Body of pancreas (tissue), 4 donors: ENCODE data around the gene KRTAP20-1. TPM values are rescaled to one million over a fixed set of nuclear protein-coding genes. Genes with fewer than 3 reads are reported as not detected.

Source experiments
- ATAC-seq: fragments of 150-250 bp; one replicate; pipeline ENCODE4 v1.9.1; 2016
- DNase-seq, 4 donors: peaks; one replicate each; pipeline ENCODE4 v3.0.0-alpha.2; 2019
- H3K27ac ChIP-seq, 4 donors: fragments of 200-600 bp; sonication (generic); 1 replicate in 3 of 4; 2 replicates in 1 of 4; pipeline versions ENCODE4 v1.5.1 to v1.6.1; 2016 to 2019; ENCODE audit warnings: mild to moderate bottlenecking in 1 of 4, mixed read lengths in 1 of 4, moderate library complexity in 1 of 4
- H3K27me3 ChIP-seq, 2 donors: fragments of 200-600 bp; sonication (generic); one replicate each; pipeline ENCODE4 v1.6.0; 2016; ENCODE audit warnings: mild to moderate bottlenecking in 1 of 2
- H3K36me3 ChIP-seq, 2 donors: fragments of 200-600 bp; sonication (generic); replicated peaks in 1 of 2; 2 replicates each; pipeline ENCODE4 v1.5.1; 2016; ENCODE audit warnings: low read depth in 2 of 2; ENCODE audit not compliant: insufficient read depth in 1 of 2
- H3K4me1 ChIP-seq: fragments of 200-600 bp; sonication (generic); one replicate; pipeline ENCODE4 v1.6.0; 2016
- H3K4me3 ChIP-seq, 2 donors: fragments of 200-600 bp; sonication (generic); 1 replicate in 1 of 2; 2 replicates in 1 of 2; pipeline ENCODE4 v1.5.1; 2016 to 2019
- H3K9me3 ChIP-seq, 3 donors: fragments of 200-600 bp; sonication (generic); 1 replicate in 2 of 3; 2 replicates in 1 of 3; pipeline ENCODE4 v1.5.1; 2016
- POLR2A ChIP-seq, 3 donors: fragments of 450-650 bp; IDR thresholded peaks; one replicate each; pipeline ENCODE4 v1.6.1; 2016; ENCODE audit warnings: antibody characterized with exemption in 3 of 3, mild to moderate bottlenecking in 2 of 3
- WGBS, 2 donors: methylation state at CpG; one replicate each; pipeline ENCODE4 v1.1.5; 2017; 5-methylcytosine and 5-hydroxymethylcytosine counted together
- intact Hi-C: fragments of 100-400 bp; cut with DNase I; formaldehyde crosslinking; loops from one replicate; pipeline ENCODE4 v1.15.1; 2023
- total RNA-seq, 2 donors: library from RNA; depleted of rRNA; stranded (reverse); fragments of >200 nt; gene quantifications; one replicate each; pipeline ENCODE4 v1.1.0, GENCODE V29; 2016
- TF ChIP-seq, protein P1 (sequence below), 7 experiments: fragments of 450-650 bp in 4 of 7; fragments of 200-600 bp in 3 of 7; sonication (generic) in 3 of 7; IDR thresholded peaks; one replicate each; pipeline ENCODE4 v1.5.1; 2016 to 2019; ENCODE audit warnings: antibody characterized with exemption in 7 of 7

The KRTAP20-1 gene
- total RNA-seq, 2 donors from 2014 or later = not detected

DNA sequence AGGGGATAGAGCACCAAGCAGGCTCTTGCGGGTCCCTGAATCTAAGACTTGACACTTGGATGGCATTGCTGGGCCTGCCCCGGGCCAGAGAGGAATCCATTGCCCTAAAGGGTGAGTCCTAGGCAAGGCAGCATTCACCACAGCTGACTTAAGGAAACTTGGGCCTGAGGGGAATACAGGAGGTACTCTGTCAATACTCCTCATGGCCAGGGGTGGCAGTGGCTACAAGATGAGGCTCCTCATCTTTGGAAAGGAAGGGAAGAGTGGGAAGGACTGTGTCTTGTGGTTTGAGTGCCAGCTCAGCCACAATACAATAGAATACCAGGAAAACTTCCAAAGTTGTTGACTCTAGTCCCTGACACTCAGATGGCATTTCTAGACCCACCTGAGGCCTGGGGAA, 10.3 kb upstream of the KRTAP20-1 start:
- Histone ChIP-seq H3K4me3 (no peak overlapping the region), H3K4me1 (no peaks in the 10 kb centered on the region), H3K27me3 (no peaks in the 10 kb centered on the region), H3K36me3 (no peaks in the 10 kb centered on the region), H3K9me3 (no peaks in the 10 kb centered on the region), H3K27ac (no peak overlapping the region)
- TF ChIP-seq POLR2A (IDR thresholded peaks at IDR 0.05) = no peak
- TF ChIP-seq, protein P1, sequence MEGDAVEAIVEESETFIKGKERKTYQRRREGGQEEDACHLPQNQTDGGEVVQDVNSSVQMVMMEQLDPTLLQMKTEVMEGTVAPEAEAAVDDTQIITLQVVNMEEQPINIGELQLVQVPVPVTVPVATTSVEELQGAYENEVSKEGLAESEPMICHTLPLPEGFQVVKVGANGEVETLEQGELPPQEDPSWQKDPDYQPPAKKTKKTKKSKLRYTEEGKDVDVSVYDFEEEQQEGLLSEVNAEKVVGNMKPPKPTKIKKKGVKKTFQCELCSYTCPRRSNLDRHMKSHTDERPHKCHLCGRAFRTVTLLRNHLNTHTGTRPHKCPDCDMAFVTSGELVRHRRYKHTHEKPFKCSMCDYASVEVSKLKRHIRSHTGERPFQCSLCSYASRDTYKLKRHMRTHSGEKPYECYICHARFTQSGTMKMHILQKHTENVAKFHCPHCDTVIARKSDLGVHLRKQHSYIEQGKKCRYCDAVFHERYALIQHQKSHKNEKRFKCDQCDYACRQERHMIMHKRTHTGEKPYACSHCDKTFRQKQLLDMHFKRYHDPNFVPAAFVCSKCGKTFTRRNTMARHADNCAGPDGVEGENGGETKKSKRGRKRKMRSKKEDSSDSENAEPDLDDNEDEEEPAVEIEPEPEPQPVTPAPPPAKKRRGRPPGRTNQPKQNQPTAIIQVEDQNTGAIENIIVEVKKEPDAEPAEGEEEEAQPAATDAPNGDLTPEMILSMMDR (IDR thresholded peaks at IDR 0.05) = no peak
- intact Hi-C loops = no loop called here
- no peak for DNase-seq
- ATAC-seq = no peak
- WGBS, 2 donors = 86 to 88% methylated on average over 2 of the region's 2 CpGs

DNA sequence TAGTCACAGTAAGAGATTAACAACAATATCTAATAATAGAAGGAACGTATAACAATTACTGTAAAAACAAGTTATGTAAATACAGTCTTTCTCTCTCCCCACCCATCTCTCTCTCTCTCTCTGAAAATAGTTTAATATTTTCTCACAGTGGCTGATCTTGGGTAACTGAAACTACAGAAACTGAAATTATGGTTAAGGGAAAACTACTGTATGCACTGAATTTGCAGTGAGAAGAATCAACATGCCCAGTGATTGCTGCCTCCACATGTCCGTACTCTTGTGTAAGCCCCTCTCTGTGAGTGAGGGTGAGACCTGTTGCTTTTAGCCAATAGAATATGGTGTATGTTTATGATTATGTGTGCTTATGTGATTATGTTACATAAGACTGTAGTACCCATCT, 4.1 kb upstream of the KRTAP20-1 start:
- H3K4me3 ChIP-seq = no peak overlapping the region
- ATAC-seq = no peak
- DNase-seq = no peak
- TF ChIP-seq, protein P1 (IDR thresholded peaks at IDR 0.05) = no peak
- TF ChIP-seq POLR2A (IDR thresholded peaks at IDR 0.05) = no peak
- no peaks in the 10 kb centered on the region for H3K36me3 ChIP-seq
- no peaks in the 10 kb centered on the region for H3K4me1 ChIP-seq
- H3K9me3 ChIP-seq = no peaks in the 10 kb centered on the region
- no peaks in the 10 kb centered on the region for H3K27me3 ChIP-seq
- WGBS, 2 donors = 60 to 67% methylated on average over 2 of the region's 2 CpGs
- H3K27ac ChIP-seq = no peak overlapping the region
- intact Hi-C loops = no loop called here

DNA sequence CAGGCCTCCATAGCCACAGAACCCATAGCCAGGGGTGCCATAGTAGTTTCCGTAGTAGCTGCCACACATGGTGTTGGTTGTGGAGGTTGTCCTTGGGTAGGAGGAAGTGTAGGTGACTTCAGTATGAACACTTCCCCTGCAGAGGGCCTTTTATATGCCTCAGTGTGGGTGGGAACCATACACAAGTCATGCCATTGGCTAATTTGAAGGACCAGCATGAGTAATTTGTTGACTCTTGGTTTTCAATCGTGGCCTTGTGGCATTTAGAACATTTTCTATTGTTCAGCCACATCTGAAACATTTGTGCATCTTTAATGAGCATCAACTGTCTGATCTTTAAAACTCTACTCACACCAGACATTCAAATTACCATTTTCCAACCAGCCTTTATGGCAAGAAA, 2.4 kb upstream of the KRTAP20-1 start, which contains the start of gene KRTAP6-1:
TSS of gene KRTAP6-1 (minus strand) at position 95 of the 400 bp plus-strand sequence. CDS start at position 69, 26 bp downstream.
- H3K9me3 ChIP-seq = no peaks in the 10 kb centered on the region
- DNase-seq (no peak), ATAC-seq (no peak)
- intact Hi-C loops = no loop called here
- H3K4me1 ChIP-seq = no peaks in the 10 kb centered on the region
- no peaks in the 10 kb centered on the region for H3K27me3 ChIP-seq
- no peak within 1 kb of the TSS for H3K27ac ChIP-seq
- TF ChIP-seq, protein P1 (IDR thresholded peaks at IDR 0.05) = no peak
- no peak for TF ChIP-seq POLR2A (IDR thresholded peaks at IDR 0.05)
- 50 to 65% methylated on average over 2 of the region's 2 CpGs for WGBS, 2 donors
- H3K36me3 ChIP-seq = no peaks in the 10 kb centered on the region
- H3K4me3 ChIP-seq = no peak within 1 kb of the TSS

DNA sequence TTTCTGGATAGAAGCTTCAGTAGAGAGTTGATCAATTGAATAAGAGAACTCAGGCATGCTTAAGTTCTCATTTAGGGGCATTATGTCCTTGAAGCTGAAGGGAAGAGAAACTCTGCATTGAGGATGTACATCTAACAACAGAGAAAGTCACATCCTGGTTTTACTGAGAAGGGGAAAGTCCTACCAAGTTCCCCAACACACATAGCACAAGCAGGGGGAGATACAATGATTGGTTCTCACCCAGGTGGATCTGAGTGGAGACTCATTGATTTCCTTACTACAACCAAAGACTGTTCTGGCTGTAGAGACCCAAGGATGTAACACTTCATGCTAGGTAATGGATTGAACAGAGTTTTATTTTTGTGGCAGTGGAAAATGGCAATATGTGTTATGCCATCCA, 1.0 kb upstream of the KRTAP20-1 start:
- H3K27ac ChIP-seq = no peak overlapping the region
- intact Hi-C loops = no loop called here
- H3K9me3 ChIP-seq = no peaks in the 10 kb centered on the region
- DNase-seq (no peak), ATAC-seq (no peak)
- no peak for TF ChIP-seq POLR2A (IDR thresholded peaks at IDR 0.05)
- TF ChIP-seq, protein P1 (IDR thresholded peaks at IDR 0.05) = no peak
- no peaks in the 10 kb centered on the region for H3K36me3 ChIP-seq
- H3K4me1 ChIP-seq = no peaks in the 10 kb centered on the region
- no peak overlapping the region for H3K4me3 ChIP-seq
- no peaks in the 10 kb centered on the region for H3K27me3 ChIP-seq

DNA sequence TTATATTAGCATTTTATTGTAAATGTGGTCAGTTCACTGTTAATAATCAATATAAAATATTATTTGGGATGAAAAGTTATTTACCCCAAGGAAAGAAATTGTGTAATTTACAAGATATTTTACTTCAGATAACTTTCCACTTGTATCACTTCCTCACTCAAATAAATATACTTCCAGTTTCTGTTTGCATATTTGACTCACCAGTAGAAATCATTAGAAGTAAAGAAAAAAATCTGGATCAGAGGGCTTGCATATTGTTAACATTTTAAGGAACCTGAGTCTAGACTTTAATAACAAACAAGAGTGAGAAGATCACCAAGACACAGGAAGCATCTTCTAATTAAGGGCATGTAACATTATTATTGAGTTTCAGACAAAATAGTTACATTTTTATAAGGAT, 3.9 kb downstream of the KRTAP20-1 start:
- Histone ChIP-seq H3K27ac (no peak overlapping the region), H3K4me3 (no peak overlapping the region), H3K9me3 (no peaks in the 10 kb centered on the region), H3K36me3 (no peaks in the 10 kb centered on the region), H3K4me1 (no peaks in the 10 kb centered on the region), H3K27me3 (no peaks in the 10 kb centered on the region)
- DNase-seq (no peak), ATAC-seq (no peak)
- no peak for TF ChIP-seq POLR2A (IDR thresholded peaks at IDR 0.05)
- TF ChIP-seq, protein P1 (IDR thresholded peaks at IDR 0.05) = no peak
- intact Hi-C loops = no loop called here
